Right lung (tissue), 5 donors: ENCODE measurements around the gene ABHD11. TPM values are rescaled to one million over a fixed set of nuclear protein-coding genes. Genes with fewer than 3 reads are reported as not detected.
"Not testable (repeated sequence)": the region's sequence is repeated elsewhere in the genome, so short reads cannot be mapped to it uniquely, and the experiment has no call there.

Experiments used
- DNase-seq, 2 donors: peaks; one replicate each; pipeline ENCODE4 v3.0.0-alpha.2; 2013
- polyA plus RNA-seq, 5 donors: library from polyadenylated mRNA; unstranded; fragments of 120-200 nt; gene quantifications; one replicate each; pipeline versions ENCODE4 v1.2.1 to v1.2.3, GENCODE V29; 2013; ENCODE audit warnings: inconsistent platforms in 1 of 5, low replicate concordance in 1 of 5; ENCODE audit not compliant: insufficient read length in 5 of 5, insufficient read depth in 1 of 5

ABHD11 gene
- polyA plus RNA-seq, 5 donors = 12.5 to 18.2 (median 13.5) TPM

DNA sequence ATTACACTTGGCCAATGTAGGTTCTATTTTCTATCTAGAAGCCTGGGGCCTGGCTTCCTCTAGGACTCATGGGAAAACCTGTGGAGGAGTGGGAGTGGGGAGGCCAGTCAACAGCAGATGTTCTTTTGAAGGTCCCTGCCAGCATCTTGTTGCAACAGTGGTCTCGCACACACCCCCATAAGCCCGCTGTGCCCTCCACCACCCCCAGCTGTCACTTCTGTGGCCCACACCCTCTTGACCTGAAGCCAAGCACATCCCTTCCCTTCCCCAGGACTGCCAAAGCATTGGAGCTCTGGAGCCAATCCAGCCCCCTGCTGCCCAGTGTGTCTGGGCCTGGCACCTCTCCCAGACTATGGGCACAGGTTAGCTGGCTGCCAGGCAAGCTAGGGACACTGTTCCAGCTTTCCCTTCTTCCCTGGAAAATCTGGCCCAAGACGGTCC, 17.2 kb downstream of the ABHD11 start:
- no peak for DNase-seq

DNA sequence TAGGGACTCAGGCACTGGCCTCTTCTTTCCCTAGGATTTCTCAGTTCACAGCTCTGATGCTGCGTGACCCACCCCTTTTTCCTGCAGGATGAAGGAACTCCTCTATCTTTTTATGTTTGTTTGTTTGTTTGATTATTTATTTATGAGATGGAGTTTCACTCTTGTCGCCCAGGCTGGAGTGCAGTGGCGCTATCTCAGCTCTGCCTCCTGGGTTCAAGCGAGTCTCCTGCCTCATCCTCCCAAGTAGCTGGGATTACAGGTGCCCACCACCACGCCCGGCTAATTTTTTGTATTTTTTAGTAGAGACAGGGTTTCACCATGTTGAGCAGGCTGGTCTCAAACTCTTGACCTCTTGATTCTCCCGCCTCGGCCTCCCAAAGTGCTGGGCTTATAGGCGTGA, 18.2 kb downstream of the ABHD11 start:
- DNase-seq = not testable (repeated sequence)

DNA sequence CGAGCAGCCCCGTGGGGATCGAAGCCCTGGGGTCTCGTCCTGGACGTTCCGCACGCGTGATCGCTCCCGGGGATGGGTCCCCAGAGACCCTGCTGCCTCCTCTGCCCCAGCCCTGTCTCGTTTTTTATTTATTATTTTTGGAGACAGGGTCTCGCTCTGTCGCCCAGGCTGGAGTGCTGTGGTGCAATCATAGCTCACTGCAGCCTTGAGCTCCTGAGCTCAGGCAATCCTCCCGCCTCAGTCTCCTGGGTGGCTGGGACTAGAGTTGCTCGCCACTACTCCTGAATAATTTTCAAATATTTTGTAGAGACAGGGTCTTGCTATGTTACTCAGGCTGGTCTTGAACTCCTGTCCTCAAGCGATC, 18.8 kb downstream of the ABHD11 start:
- DNase-seq = no peak

DNA sequence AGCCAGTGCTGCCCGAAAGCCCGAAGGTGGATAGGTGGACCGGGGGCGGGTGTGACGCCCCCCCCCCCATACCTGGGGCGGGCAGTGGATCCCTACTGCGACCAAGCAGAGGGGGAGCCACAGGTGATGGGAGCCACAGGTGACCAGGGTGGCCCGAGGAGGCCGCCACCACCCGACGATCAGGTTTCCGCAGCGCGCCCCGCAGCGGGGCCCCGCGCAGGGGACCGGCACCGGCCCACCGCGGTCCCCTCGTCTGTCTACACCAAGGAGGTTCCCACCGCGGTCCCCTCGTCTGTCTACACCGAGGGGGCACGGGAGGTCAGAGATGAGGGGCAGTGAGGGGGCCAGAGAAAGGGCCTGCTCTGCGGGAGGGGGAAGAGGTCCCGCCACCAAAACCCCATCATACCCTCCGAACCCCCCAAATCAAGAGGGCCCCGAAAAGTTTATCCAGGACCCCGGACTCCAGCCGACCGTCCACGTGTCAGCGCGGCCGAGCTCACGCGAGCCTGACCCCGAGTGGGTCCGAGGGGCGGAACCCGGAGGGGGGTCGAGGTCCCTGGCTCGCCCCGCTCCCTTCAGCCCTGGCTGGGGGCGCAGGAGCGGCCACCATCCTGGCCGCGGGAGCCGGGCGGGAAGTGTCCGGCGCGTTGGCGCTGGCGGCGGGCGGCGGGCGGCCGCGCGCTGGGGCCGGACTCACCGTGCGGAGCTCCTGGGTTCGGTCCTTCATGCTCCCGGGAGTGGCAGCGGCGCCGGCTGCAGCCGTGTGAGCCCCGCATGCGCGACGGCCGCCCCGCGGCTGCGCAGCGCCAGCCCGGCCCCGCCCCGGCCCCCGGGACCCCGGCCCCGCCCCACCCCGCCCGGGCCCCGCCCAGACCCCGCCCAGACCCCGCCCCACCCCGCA, 19.4 kb downstream of the ABHD11 start, which contains the start of gene STX1A:
TSS of gene STX1A (minus strand) at position 765 of the 901 bp plus-strand sequence. CDS start at position 727, 38 bp downstream.
- DNase-seq = no peak

DNA sequence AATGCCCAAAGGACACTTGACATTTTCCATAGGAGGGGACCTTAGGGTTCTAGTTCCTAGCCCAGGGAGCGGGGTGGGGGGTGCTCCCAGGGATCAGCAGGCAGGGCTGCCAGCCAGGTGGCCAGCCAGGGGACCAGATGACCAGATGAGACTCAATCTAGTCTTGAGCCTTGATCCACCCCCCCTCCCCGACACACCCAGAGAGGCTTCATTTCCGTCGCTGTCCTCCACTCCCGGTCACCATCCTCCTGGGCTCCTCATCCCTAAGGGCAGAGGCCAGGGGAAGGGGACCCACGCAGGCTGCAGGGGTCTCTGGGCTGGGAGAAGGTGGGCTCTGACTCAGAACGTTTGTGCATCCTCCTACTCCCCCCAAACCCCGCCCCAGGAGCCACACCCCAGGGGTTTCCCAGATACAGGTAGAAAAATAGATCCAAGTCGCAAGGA, 20.1 kb downstream of the ABHD11 start:
- DNase-seq = no peak

DNA sequence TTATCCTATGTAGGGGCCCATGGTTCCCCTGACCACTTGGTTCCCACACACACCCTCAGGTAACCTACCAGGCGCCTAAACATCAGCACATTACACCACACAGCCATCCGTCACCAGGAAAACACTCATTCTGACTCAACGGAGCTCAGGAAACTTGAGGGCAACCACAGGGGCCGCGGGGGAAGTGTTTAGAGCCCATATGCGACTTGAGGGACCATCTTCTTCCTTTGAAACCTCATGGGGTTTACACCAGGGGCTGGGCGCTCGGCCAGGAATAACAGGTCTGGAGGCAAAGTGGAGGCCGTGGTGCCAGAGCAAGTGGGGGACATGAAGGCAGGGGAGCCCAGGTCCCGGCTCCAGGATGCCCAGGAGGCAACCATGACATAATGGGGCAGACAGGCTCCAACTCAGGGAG, 20.6 kb downstream of the ABHD11 start:
- no peak for DNase-seq

DNA sequence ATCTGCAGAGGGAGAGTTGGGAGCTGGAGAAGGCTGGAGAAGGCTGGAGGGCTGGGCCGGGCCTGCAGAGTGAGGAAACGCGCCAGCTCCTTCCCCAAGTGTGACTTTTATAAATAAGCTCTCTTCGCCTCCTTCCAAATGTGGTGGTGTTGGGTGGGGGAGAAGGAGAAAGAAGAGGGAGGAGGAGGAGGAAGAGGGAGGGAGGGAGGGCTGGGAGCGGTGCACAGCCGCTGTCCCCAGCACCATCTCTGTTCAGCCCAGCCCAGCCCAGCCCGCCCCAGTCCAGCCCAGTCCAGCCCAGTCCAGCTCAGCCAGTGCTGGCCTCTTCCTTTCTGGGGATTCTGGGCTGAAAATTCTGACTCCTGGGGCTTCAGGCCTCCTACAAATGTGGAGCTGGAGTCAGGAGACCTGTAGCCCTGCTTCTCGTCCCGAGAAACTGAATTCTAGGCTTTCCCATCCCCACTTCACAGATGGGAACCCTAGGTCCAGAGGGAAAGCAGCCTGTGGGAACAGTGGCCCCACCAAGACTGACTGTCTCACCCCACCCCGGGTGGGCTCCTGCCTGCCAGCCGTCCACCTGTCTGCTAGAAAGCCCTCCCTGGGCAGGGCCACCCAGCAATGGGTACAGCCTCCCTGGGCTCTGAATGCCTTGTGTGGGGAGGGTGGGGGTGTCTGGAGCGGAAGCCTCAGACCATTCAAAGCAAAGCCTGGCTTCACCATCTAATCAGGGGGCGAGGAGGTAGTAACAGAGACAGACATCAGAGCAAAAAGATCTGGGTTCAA, 21.4 kb downstream of the ABHD11 start:
- DNase-seq = no peak

DNA sequence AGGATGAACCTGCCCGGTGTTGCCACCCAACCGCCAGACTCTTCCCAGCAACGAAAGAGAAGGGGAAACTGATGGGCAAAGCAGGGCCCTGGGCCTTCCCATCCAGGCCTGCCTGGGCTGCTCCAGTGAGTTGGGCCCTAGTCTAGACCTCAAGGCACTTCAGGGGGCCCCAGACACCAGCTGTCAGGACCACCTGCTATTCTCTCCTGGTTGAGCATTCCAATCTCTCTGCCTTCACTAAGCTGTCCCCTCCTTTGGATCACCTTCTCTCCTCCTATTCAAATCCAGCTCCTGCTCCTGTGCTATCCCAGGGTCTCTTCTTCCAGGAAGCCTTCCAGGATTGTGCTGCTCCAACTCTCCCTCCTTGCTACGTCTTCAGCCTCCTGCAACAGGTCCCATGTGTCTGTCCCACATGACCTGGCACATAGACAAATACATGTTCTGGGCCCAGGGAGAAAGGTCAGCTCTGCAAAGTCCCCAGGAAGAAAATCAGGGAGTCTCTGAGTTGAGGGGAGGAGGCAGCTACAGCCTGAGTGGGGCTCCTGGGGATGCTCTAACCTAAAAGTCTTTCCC, 22.2 kb downstream of the ABHD11 start:
- no peak for DNase-seq

DNA sequence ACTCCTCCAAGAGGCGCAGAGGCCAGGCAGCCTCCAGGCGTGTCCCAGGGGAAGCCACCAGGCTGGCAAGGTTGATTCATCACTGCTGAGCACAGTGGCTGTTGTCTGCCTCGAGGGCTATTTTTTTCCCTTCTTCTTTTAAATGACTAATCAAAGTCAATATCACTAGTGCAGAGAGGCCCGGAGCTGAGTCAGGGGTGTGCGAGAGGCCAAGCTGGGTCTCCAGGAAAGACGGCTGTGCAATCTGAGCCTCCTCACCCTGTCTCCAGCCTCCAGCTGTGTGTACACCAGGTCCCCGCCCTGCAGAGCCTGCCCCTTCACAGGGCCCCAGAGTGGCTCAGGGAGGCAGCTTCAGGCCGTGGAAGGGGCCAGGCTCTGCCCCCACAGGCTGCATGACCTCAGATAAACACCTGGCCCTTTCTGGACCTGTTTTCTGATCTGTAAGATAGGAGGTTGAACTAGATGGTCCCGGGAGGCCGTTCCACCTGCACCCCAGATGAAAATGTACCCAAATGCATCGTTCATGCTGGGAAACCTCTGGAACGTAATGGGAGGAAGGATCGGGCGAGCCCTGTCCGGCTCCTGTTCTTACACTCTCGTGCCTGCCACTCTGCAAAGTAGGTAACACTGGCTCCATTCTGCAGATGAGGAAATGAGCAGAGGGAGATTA, 22.8 kb downstream of the ABHD11 start:
- DNase-seq = no peak

DNA sequence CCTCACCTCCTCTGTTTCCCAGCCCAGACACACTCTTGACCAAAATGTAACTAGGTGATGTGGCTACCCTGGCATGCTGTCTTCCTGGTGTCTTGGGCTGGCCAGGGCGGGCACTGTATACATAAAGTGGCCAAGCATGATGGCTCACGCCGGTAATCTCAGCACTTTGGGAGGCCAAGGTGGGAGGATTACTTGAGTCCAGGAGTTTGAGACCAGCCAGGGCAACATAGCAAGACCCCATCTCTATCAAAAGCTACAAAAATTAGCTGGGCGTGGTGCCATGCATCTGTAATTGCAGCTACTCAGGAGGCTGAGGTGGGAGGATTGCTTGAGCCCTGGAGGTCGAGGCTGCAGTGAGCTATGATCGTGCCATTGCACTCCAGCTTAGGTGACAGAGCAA, 25.3 kb downstream of the ABHD11 start:
- not testable (repeated sequence) for DNase-seq

DNA sequence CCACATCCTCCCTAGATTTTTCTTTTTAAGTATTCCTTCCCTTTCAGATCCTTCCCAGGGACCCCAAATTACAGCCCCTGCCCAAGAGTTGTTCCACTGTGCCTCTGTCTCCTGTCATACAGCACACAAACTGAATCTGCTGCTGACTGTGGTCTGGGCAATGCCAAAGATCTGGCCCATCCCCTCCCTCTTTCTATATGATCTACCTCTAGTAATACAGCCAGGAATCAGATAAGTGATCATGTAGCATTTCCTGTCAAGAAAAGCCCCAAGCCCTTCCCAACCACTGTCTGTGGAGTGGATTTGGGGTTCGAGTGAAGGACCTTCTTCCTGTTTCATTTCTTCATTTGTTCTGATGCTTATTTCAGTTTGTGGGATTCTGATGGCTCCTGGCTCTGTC, 25.8 kb downstream of the ABHD11 start:
- DNase-seq = no peak

DNA sequence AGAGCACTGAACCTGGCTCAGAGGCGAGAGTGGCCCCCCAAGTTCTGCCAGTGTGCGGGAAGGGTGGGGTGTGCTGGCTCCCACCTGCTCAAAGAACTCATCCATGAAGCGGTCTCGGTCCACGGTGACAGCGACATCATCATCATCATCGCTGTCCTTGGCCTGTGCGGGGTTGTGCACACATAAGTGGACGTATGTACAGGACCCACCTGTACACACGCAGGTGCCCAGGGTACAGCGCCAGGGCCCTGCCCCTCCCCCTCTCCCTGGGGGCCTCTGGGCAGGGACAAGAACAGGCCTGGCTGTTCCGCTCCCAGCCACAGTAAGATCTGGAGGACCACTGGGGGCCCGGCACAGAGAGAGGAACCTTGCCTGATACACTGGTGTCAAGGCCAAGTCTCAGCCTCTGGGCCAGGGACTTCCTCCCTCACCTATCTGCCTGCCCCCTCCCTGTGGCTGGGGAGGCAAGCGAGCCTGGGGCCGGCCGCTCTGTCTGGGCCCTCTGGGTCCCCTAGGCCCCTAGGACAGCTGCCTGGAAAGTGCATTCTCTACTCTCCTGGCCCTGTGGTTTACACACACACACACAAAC, 29.5 kb downstream of the ABHD11 start:
- no peak for DNase-seq

DNA sequence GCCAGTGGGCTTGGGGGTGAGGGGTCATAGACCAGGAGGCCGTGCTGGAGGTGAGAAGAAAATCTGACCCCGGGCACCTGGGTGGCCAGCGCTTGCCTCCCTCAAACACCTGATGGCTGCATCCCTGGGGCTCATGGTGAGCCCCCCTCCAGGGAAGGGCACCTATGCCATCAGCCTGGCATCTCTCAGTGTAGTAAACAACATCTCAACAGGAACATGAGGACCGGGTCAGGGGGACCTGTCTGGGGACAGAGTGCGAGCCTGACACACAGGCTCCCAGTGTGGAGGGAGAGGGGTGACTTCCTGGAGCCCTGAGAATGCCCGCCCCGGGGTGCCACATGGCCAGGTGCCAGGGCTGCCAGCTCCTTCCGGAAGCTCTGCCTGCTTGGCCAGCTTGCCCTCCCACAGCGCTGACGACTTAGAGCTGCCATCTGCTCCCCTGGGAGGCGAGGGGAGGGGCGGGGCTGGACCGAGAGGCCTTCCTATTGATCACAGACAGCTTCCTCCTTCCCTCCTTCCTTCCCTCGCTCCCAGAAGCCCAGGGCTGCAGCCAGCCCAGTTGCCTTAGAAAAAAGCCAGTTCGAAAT, 31.5 kb downstream of the ABHD11 start:
- DNase-seq = no peak

DNA sequence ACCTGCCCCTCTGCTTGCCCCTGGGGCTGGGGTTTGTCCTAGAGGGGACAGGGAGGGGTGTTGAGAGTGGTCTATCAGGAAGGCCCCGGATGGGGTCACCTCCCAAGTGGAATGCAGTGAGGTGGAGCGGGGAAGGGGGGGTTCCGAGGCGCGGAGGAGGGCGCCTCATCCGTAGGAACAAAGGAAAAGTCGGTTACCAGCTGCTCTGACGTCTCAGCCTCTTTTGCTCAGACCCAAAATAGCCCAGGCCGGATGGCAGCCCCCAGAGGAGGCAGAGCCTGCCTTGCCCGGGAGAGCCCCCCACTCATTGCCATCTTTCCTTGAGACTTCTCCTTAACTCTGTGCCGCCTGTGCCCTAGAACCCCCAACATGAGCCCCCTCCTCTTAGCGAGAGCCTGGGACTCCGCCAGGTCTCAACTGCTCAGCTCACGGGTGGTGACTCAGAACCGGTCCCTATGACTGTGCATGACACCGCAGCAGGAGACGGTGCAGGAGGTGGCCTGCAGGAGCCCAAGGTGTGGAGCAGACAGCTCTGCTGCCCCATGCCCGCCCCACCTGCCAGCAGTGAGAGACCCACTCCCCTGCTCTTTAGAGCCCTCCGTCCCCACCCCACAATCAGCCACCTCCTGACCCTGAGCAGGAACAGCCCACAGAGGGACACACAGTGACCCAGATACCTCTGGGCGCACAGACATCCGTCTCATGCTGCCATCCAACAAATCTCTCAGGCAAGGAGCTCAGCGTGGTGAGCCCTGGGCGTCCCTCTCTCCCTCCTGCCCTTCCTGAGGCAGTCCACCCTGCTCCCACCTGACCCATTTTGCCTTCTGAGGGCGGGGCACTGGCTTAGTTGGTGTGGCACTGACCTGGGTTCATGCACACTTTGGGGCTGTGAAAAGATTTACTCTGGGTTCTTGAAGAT, 32.2 kb downstream of the ABHD11 start:
- DNase-seq = no peak

DNA sequence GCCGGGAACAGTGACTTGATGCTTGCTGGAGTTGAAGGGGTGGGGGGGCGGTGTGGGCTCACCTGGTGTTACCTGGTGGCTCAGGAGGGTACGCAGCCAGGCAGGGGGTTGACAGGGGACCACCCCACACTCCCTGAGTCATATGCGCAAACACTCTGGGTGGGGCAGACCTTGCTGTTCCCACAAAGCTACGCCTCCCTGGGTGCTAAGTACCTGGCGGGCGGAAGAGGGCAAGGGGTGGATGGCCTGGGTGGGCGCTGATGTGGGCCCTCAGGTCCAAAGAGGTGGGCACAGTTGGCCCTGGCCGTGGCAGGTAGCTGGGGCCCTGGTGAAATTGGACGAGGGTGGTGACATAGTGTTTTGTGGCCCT, 33.1 kb downstream of the ABHD11 start:
- no peak for DNase-seq

DNA sequence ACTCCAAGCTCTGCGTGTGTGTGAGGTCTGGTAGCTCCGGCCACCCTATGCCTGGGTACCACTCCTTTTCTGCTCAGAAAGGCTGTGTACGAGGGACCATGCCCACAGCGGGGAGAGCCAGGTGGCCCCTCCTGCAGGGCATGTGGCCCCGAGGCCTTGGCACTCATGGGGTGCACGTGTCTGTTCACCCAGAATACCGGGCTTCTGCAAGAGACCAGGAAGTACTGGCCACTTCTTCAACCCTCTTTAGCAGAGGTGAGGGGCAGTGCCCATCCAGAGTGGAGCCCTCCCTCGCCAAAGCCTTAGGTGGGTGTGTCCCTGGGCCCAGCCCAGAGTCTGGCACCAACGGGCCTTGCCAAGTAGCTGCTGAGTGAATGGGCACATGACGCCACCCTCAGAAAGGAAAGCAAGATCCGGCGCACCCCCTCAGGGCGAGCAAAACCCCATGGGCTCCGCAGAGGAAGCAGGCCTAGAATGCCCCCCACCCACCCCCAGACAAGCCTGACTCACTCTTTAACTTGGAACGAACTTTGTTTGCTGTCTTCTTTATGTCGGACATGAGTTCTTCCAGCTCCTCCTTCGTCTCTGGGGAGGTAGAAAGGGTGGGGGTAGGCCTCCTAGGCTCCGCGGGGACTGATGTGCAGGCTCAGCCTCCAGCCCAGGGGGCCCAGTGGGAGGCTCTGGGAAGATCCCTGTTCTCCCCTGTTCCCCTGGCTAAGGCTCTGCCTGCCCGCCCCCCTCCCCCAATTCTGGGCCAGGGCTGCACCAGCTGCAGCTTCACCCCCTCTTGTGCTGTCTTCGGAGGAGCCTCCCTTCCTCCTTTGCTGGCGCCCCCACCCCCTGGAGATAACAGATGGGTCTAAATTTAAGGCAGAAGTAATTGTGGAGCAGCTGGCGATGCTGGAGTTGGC, 33.7 kb downstream of the ABHD11 start:
- no peak for DNase-seq

DNA sequence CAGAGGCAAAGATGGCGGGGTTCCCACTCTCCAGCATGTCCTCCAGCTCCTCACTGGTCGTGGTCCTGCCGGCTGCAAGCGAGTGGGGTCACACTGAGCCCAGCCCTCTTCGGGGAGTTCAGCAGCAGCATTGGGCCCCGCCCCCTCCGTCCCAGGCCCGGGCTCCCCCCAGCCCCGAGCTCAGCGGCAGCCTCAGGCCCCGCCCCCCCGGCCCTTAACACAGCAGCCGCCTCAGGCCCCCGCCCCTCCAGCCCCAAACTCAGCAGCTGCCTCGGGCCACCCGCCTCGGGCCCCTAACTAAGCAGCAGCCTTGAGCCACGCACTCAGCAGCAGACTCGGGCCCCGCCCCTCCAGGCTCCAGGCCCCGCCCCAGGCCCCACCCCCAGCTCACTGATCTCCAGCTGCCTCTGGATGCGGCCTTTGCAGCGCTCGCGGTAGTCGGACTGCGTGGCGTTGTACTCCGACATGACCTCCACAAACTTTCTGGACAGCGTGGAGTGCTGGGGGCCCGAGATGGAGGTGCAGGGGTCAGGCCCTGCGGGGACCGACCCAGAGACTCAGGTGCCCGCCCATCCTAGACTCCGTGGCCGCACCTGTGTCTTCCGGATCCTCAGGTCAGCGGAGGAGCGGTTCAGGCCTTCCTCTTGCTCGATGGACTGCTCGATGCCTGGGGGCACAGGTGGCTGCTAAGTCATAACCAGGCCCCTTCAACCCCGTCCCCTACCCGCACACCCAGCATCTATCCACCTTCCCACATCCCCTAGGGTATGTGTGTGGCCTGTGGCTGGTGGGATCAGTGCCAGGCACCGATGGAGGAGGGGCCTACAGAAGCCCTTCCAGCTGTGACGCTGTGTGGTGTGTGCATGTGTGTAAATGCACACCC, 34.6 kb downstream of the ABHD11 start:
- no peak for DNase-seq

DNA sequence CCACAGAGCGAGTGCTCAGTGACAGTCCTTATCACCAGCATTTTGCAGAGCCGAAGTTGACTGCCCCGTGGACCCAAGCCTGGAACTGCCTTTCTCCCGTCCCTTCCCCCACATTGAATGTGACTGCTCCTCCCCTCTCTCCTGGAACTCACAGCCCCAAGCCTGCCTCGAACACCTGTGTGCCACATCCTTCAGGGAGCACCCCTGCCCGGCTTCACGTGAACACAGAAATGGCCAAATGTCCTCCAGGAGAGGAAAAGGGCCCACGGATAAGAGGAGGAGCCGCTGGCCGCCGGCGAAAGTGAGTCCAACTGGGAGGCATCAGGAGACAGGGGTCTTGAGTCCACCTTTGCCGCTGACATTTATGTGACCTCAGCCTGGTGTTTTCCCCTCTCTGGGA, 35.4 kb downstream of the ABHD11 start:
- no peak for DNase-seq
